Stimulated activated CD8-positive, alpha-beta memory T cell treated with anti-CD3 and anti-CD28 coated beads, Interleukin-7, amount 100 ng/mL, for 1 hour (primary cell): ENCODE data around the gene PLEKHS1.
"Not testable (repeated sequence)": the region's sequence is repeated elsewhere in the genome, so short reads cannot be mapped to it uniquely, and the experiment has no call there.

Source experiments
- DNase-seq, 2 donors: peaks; one replicate each; pipeline ENCODE4 v3.0.0-alpha.2; 2020; ENCODE audit warnings: low read depth in 2 of 2

The PLEKHS1 gene

GRCh38 chr10:113788604-113789083, 37.2 kb downstream of the PLEKHS1 start:
- DNase-seq, result no peak

GRCh38 chr10:113791691-113792090, 40.2 kb downstream of the PLEKHS1 start:
- DNase-seq, result no peak

DNA sequence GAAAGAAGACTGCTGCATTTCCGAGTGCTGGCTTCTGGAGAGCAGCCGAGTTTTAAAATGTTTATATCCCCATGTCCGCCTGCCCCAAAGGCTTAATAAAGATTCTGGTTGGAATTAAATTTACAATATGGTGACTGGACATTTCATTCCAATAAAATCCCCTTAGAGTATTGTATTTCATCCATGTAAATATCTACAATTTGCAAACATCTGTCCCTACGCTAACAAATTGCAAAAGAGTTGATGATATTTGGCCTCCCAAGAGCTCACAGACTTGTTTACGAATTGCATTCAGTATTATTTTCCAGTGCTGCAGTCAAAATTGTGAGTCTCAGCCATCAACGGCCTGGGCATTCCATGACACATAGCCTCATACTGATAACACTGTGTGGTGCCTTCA, 50.1 kb downstream of the PLEKHS1 start:
- no peak for DNase-seq

GRCh38 chr10:113802997-113803396, 51.5 kb downstream of the PLEKHS1 start:
- DNase-seq, result no peak

DNA sequence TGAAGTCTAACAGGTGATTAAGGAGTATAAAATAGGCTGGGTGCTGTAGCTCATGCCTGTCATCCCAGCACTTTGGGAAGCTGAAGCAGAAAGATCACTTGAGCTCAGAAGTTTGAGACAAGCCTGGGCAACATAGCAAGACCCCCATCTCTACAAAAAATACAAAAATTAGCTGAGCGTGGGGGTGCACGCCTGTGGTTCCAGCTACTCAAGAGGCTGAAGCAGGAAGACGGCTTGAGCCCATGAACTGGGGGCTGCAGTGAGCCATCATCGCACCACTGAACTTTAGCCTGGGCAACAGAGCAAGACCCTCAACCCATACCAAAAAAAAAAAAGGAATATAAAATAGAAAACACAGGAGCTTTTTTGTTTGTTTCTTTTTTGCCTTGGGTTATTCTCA, 55.0 kb downstream of the PLEKHS1 start:
- no peak for DNase-seq

DNA sequence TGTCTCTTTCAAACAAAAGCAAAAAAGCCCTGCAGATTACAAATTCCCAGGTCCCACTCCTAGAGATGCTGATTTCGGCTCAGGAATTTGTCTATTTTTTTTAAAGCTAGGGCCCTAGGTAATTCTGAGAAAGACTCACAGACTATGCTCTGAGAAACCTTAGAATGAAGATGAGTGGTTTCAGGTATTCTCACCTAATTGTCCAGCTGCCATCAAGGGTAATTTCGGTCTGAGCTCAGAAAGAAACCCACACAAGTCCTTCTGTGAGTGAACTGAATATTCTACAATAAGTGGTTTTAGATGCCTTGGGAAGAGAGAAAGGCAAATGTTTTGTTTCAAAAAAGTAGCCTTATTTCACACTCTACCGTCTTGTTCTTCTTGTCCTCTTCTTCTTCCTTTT, 56.7 kb downstream of the PLEKHS1 start:
- DNase-seq, result no peak

GRCh38 chr10:113814700-113815099, 63.2 kb downstream of the PLEKHS1 start:
- not testable (repeated sequence) for DNase-seq

- DNase-seq, result no peak
These were observed 68.5 kb downstream of the PLEKHS1 start for GRCh38 chr10:113819989-113820388.

DNA sequence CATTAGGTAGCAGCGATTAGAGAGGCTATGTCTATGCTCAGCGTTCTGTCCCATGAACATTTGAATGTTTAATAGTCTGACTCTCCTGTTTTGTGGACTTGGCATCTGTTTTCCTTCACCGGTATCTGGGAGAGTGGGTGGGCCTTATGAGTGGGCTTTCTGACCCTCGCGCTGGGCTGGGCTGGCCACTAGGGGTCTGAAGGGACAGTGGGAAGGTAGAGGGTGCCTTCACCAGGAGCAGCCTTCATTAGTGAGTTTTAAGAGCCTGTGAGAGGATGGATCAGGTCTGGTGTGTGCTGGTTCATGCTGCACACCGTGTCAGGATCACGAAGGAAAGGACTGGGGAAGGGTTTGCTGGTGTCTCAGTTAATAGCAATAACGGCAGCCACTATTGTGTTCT, 69.0 kb downstream of the PLEKHS1 start:
- no peak for DNase-seq

DNA sequence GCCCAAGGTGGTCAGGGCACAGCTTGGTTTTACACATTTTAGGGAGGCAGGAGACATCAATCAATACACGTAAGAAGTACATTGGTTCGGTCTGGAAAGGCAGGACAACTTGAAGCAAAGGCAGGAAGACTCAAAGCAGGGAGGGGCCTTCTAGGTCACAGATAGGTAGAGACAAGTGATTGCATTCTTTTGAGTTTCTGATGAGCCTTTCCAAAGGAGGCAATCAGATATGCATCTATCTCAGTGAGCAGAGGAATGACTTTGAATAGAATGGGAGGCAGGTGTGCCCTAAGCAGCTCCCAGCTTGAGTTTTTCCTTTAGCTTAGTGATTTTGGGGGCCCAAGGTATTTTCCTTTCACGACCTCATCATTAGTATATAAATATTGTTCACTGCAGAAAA, 69.8 kb downstream of the PLEKHS1 start:
- not testable (repeated sequence) for DNase-seq

DNA sequence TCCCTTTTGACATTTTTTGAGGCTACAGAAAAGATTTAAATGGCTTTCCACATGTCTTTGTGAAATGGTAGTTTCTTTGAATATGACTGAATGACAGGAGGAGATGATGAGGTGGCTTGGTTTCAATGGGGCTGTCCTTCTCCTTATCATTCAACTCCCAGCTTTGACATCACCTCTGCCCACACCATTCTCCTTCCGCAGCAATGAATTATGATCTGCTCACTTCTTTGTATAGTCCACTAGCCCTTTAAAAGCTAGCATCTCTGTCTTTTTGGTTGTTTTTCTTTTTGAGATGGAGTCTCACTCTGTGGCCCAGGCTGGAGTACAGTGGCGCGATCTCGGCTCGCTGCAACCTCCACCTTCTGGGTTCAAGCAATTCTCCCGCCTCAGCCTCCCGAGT, 70.7 kb downstream of the PLEKHS1 start:
- DNase-seq, result no peak

DNA sequence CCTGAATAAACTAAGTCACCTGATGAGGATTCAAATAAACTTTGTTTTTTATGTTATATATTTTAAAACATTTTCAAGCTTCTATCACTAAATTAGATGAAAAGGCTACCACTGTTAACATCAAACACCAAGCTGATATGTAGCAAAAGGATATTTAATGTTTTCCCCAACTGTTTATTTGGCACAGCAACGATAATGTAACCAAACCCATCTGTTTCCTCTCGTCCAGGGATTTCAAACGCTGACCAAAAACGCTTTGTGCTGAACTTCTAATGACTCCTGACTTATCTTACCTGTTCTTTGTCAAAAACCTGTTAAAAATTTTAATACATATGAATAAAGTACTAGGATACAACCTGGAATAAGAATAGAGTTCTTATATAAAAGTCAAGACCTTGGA, 71.9 kb downstream of the PLEKHS1 start:
- no peak for DNase-seq

DNA sequence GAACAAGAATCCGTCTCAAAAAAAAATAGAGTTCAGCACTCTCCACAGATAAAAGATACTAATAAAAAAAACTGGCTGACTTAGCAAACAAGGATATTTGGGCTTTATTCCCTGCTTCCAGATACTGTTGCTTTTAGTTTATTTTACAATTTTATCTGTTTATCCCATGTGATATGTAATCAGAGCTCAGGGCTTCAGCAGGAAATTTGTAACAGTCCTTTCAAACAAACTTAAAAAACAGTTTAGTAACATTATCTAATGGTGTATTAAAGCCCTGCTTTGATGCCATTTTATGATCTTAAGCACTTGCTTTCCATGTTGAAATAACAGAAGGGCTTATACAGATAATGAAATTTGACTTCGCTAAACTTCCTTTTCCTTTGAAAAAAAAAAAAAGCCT, 74.3 kb downstream of the PLEKHS1 start:
- DNase-seq, result no peak

- not testable (repeated sequence) for DNase-seq
These were observed 77.1 kb downstream of the PLEKHS1 start for GRCh38 chr10:113828567-113828966.
